Dendritic cell treated with granulocyte-macrophage colony-stimulating factor and Interleukin-4, amounts not matched to agents 40 ng/mL and 50 ng/mL, for 4 days (primary cell): Measurements from ENCODE around the gene TLK2.
"Not testable (repeated sequence)": the region's sequence is repeated elsewhere in the genome, so short reads cannot be mapped to it uniquely, and the experiment has no call there.

Source experiments
- H3K27ac Mint-ChIP-seq: one replicate; pipeline ENCODE4 v1.8.0; 2022; ENCODE audit warnings: mild to moderate bottlenecking, mixed read lengths
- H3K27me3 Mint-ChIP-seq: one replicate; pipeline ENCODE4 v1.8.0; 2022; ENCODE audit warnings: mild to moderate bottlenecking, mixed read lengths
- H3K36me3 Mint-ChIP-seq: one replicate; pipeline ENCODE4 v1.8.0; 2022; ENCODE audit warnings: low read depth, mixed read lengths
- H3K4me1 Mint-ChIP-seq: one replicate; pipeline ENCODE4 v1.8.0; 2022; ENCODE audit warnings: low read depth, mixed read lengths
- H3K4me3 Mint-ChIP-seq: one replicate; pipeline ENCODE4 v1.8.0; 2022; ENCODE audit warnings: mild to moderate bottlenecking, moderate library complexity, mixed read lengths
- H3K9me3 Mint-ChIP-seq: one replicate; pipeline ENCODE4 v1.8.0; 2022; ENCODE audit warnings: mixed read lengths
- intact Hi-C: fragments of 100-400 bp; cut with micrococcal nuclease; formaldehyde crosslinking; loops from one replicate; pipeline ENCODE4 v1.15.0; 2022

TLK2 gene

DNA sequence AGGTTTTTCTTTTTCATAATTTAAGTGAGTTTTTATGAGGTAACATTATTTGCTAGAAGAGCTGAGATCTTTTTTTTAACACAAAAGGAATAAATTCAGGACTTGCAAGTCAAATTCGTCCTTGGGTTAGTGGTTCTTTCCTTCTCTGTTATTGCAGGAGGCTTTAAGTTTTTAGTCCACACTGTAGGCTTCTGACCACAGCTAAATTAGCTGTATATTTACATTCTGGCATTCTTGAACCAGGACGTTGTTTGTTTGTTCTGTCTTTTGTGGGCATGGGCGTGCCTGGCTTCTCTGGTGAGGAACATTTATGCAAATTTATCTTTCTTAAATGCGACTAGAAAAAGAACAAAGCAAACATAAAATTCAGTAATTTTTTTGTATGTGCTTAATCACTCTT, 80.3 kb downstream of the TLK2 start:
- H3K27me3 Mint-ChIP-seq, H3K4me1 Mint-ChIP-seq, intact Hi-C loops, H3K4me3 Mint-ChIP-seq, H3K9me3 Mint-ChIP-seq, H3K27ac Mint-ChIP-seq: not testable (repeated sequence)
- peaks cover 62% of the 10 kb centered on the region for H3K36me3 Mint-ChIP-seq

DNA sequence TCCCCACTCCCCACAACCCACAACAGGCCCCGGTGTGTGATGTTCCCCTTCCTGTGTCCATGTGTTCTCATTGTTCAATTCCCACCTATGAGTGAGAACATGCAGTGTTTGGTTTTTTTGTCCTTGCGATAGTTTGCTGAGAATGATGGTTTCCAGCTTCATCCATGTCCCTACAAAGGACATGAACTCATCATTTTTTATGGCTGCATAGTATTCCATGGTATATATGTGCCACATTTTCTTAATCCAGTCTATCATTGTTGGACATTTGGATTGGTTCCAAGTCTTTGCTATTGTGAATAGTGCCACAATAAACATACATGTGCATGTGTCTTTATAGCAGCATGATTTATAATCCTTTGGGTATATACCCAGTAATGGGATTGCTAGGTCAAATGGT, 82.3 kb downstream of the TLK2 start:
- H3K9me3 Mint-ChIP-seq, H3K4me1 Mint-ChIP-seq, H3K4me3 Mint-ChIP-seq, H3K27me3 Mint-ChIP-seq, H3K27ac Mint-ChIP-seq, intact Hi-C loops: not testable (repeated sequence)
- peaks cover 76% of the 10 kb centered on the region for H3K36me3 Mint-ChIP-seq

DNA sequence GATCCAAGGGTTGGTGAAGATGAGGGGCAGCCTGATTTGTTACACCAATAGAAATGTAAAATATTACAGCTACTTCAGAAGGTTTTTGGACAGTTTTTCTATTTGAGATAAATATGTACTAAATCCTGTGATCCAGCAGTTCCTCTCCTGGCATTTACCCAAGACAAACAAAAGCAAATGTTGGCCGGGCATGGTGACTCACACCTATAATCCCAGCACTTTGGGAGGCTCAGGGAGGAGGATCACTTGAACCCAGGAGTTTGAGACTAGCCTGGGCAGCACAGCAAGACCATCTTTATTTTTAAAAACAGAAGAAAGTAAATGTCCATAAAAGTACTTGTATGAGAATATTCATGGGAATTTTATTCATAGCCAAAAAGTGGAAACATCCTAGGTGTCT, 84.0 kb downstream of the TLK2 start:
- no peaks in the 10 kb centered on the region for H3K4me1 Mint-ChIP-seq
- H3K4me3 Mint-ChIP-seq = no peak overlapping the region
- peaks cover 72% of the 10 kb centered on the region for H3K36me3 Mint-ChIP-seq
- no peak overlapping the region for H3K27ac Mint-ChIP-seq
- intact Hi-C loops = no loop called here
- H3K27me3 Mint-ChIP-seq = no peaks in the 10 kb centered on the region
- H3K9me3 Mint-ChIP-seq = no peaks in the 10 kb centered on the region

DNA sequence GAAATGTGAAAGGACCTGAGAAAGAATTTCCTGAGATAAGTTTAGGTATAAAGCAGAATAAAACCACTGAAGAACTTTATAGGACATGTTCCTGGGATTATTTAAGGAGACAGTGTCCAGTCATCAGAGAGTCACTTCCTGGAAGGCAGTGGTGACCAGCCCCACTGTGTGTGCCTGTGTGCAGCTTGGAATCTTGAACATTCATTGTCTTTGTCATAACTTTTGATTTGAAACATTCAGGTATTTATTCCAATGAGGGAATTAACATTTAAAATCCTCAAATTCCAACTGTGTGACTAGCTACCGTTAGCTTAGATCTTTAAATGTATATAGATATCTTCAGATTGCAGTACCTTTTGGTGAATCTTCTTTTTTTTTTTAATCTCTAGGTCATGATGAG, 87.2 kb downstream of the TLK2 start:
- Mint-ChIP-seq H3K9me3 (no peaks in the 10 kb centered on the region), H3K4me1 (no peaks in the 10 kb centered on the region), H3K36me3 (peaks cover 85% of the 10 kb centered on the region), H3K4me3 (no peak overlapping the region), H3K27ac (no peak overlapping the region), H3K27me3 (no peaks in the 10 kb centered on the region)
- intact Hi-C loops = no loop called here

DNA sequence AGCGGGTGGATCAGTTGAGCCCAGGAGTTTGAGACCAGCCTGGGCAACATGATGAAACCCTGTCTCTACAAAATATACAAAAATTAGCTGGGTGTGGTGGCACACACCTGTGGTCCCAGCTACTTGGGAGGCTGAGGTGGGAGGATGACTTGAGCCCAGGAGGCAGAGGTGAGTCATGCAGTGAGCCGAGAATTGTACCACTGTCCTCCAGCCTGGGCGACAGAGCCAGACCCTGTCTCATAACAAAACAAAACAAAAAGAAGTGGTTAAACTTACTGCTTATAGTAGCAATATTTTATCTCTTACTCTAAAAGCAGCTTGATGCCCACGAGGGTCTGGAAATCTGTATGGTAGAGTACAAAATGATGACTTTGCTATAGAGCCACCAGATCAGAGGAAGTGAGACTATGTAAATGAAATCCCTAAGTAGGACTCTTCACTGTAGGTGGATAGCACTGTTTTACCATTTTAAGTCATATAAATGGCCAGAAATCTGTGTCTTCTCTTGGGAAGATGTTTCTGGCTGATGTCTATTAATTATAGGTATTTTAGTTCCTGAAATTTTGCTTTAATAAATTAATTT, 88.5 kb downstream of the TLK2 start:
- H3K4me3 Mint-ChIP-seq = no peak overlapping the region

DNA sequence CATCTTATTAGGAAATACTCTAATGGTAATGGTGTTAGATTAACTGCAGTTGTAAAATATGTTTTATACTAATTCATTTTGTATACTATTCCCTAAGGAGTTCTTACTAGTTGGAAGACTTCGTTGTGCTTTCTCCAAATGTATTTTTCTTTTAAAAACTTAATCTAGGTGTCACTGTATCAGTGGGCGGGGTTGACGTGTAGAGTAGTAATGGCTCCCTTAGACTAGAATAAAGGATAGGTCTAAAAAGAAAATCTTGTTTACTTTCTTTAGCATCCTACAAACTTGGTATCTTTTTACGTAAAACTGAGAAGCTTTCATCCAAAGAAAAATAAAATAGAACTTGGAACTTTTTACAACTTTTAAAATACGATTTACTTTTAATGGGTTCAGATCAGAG, 93.9 kb downstream of the TLK2 start:
- Mint-ChIP-seq H3K27ac (no peak overlapping the region), H3K4me3 (no peak overlapping the region), H3K27me3 (no peaks in the 10 kb centered on the region), H3K9me3 (no peaks in the 10 kb centered on the region), H3K36me3 (peaks cover 82% of the 10 kb centered on the region), H3K4me1 (no peaks in the 10 kb centered on the region)
- intact Hi-C loops = no loop called here

More for the DNA sequence above, 88.5 kb downstream of the TLK2 start:
- peaks cover 81% of the 10 kb centered on the region for H3K36me3 Mint-ChIP-seq
- no peaks in the 10 kb centered on the region for H3K27me3 Mint-ChIP-seq
- no peak overlapping the region for H3K27ac Mint-ChIP-seq
- H3K9me3 Mint-ChIP-seq = no peaks in the 10 kb centered on the region
- H3K4me1 Mint-ChIP-seq = no peaks in the 10 kb centered on the region
- intact Hi-C loops = no loop called here

DNA sequence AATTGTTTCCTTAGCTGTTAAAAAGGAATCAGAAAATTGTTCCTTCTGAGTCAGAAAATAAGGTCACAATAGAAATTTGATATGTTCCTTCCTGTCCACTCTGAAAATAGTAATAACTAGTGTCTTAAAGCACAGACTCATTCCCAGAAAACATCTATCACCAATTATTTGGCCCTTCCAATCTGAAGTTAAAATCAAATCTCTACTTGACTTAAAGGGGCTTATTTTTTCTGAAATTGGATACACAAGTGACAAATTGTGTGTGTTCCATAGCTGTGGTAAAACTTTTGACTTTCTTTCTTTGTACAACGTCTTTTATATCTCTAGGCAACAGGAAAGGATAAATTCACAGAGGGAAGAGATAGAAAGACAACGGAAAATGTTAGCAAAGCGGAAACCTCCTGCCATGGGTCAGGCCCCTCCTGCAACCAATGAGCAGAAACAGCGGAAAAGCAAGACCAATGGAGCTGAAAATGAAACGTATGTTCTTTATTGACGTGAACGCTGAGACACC, 94.3 kb downstream of the TLK2 start:
- peaks cover 87% of the 10 kb centered on the region for H3K36me3 Mint-ChIP-seq
- no peaks in the 10 kb centered on the region for H3K27me3 Mint-ChIP-seq
- no peaks in the 10 kb centered on the region for H3K9me3 Mint-ChIP-seq
- H3K27ac Mint-ChIP-seq = no peak overlapping the region
- intact Hi-C loops = no loop called here
- no peaks in the 10 kb centered on the region for H3K4me1 Mint-ChIP-seq
- H3K4me3 Mint-ChIP-seq = no peak overlapping the region

DNA sequence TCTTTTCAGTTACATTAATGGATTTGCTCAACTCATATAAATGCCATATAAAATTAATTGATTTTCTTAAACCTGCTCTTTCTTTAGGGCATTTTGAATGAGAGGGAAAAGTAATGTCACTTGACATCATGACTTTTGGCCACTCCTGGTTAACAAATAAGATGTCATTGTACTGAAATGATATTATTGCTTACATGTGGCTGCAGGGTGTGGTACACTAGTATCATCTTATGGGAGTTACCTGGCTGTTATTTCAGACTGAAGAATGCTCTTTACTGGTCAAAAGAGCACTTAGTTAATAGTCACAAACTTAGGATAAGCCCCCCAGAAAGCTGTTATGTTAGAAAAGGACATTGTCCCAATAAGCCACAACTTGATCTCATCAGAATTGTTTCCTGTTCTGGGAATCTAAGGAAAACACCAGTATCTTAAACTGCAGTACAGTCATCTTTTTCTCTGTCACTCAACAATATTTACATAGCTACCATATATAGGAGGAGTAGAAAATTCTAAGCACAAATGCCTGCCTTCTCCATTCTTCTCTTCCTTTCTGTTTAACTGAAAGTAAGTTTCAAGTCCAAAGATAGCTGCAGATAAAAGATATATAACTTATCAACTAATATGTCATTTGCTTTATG, 95.0 kb downstream of the TLK2 start:
- Mint-ChIP-seq H3K36me3 (peaks cover 88% of the 10 kb centered on the region), H3K4me1 (no peaks in the 10 kb centered on the region), H3K27me3 (no peaks in the 10 kb centered on the region), H3K4me3 (no peak overlapping the region), H3K9me3 (no peaks in the 10 kb centered on the region), H3K27ac (no peak overlapping the region)
- intact Hi-C loops = no loop called here

DNA sequence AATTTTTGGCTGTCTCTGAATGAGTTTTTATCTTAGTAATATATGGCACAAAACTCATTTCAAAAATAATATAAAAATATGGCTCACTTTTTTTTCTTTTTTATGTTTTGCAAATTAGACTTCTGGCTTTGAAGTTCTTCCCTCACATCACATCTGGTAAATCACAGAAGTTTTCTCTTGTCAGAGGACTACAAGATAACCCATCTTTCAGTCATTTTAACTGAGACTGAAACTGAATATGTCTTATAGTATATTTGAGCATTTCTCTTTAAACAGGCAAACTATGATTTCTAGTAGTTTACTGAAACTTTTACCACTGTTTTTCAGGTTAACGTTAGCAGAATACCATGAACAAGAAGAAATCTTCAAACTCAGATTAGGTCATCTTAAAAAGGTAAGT, 97.8 kb downstream of the TLK2 start:
- Mint-ChIP-seq H3K4me3 (no peak overlapping the region), H3K4me1 (no peaks in the 10 kb centered on the region), H3K27me3 (no peaks in the 10 kb centered on the region), H3K36me3 (peaks cover 87% of the 10 kb centered on the region), H3K9me3 (no peaks in the 10 kb centered on the region), H3K27ac (no peak overlapping the region)
- intact Hi-C loops = no loop called here

DNA sequence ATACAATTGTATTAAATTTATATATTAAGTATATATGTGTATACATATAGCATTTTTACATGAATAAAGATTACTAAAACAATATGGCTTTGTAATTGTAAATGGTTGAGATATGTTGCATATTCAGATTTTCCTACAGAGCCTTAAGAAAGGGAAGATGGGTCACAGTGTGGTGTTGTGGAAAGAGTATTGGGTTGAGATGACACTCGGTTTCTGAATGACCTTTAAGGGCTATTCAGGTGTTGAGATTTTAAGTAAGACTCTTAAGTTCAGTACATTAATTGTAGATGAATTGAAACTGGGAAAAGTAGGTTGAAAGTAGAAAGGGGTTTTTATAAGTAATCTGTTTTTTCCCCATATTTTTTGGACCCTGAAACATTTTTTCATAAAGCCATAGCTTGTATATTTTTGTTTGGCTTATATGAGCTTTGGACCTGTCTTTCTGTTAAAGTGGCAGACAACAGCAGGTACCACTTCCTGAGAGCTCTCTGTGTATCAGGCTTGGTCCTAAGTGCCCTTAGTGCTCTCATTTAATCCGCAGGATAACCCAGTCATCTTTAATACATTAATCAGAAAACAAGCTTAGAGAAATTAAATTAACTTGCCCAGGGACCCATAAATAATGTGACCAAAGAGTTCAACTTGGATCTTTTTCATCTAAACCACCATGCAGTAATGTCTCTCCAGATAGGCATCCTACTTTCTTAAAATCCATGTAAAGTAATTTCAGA, 100.3 kb downstream of the TLK2 start:
- H3K27me3 Mint-ChIP-seq = no peaks in the 10 kb centered on the region
- no peak overlapping the region for H3K27ac Mint-ChIP-seq
- H3K9me3 Mint-ChIP-seq = no peaks in the 10 kb centered on the region
- peaks cover 90% of the 10 kb centered on the region for H3K36me3 Mint-ChIP-seq
- intact Hi-C loops = no loop called here
- H3K4me1 Mint-ChIP-seq = no peaks in the 10 kb centered on the region
- no peak overlapping the region for H3K4me3 Mint-ChIP-seq

DNA sequence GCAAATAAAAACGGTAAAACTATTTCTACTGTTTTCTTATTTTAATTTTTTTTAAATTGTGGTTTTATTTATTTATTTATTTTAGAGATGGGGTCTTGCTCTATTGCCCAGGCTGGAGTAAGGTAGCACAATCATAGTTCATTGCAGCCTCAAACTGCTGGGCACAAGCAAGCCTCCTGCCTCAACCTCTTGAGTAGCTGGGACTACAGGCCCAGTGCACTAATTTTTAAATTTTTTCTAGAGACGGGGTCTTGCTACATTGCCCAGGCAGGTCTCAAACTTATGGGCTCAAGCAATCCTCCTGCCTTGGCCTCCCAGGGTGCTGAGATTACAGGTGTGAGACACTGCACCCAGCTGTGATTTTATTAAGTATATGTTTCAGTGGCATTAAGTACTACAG, 102.3 kb downstream of the TLK2 start:
- no peaks in the 10 kb centered on the region for H3K9me3 Mint-ChIP-seq
- intact Hi-C loops = no loop called here
- H3K27me3 Mint-ChIP-seq = no peaks in the 10 kb centered on the region
- H3K36me3 Mint-ChIP-seq = peaks cover 88% of the 10 kb centered on the region
- no peaks in the 10 kb centered on the region for H3K4me1 Mint-ChIP-seq
- H3K27ac Mint-ChIP-seq = no peak overlapping the region
- H3K4me3 Mint-ChIP-seq = no peak overlapping the region

DNA sequence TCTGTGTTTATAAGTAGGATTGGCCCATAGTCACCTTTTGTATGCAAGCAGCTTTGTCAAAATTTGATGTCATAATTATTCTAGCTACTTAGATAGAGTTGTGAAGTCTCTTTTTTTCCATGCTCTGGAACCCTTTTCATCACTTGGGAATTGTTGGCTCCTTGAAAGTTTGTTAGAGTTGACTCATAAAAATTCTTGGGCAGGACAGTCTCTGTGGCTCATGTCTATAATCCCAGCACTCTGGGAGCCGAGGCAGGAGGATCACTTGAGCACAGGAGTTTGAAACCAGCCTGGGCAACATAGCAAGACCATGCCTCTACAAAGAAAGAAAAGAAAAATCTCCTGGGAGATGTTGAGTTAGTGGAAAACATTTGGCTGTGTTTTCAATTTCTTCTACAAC, 103.1 kb downstream of the TLK2 start:
- H3K27ac Mint-ChIP-seq = no peak overlapping the region
- intact Hi-C loops = no loop called here
- no peaks in the 10 kb centered on the region for H3K9me3 Mint-ChIP-seq
- no peak overlapping the region for H3K4me3 Mint-ChIP-seq
- no peaks in the 10 kb centered on the region for H3K4me1 Mint-ChIP-seq
- peaks cover 88% of the 10 kb centered on the region for H3K36me3 Mint-ChIP-seq
- H3K27me3 Mint-ChIP-seq = no peaks in the 10 kb centered on the region

DNA sequence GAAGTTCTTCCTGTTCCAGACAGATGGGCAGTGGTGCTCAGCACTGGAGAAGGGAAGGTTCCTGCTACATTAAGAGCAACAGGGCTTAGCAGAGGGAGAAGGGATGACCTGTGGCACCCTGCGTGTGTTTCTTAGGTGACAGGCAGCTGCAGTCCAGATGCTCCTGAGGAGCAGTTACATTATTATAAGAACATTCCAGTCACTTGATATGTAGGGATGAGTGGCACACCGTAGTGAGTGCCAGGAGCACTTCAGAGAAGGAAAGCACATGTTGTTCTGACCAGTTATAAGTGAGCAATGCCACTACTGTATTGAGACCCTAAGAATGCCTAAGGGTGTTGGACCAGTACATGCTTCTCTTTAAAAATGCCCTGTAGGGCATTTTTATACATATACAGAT, 108.9 kb downstream of the TLK2 start:
- Mint-ChIP-seq H3K9me3 (no peaks in the 10 kb centered on the region), H3K27me3 (no peaks in the 10 kb centered on the region), H3K36me3 (peaks cover 93% of the 10 kb centered on the region), H3K27ac (no peak overlapping the region), H3K4me3 (no peak overlapping the region), H3K4me1 (no peaks in the 10 kb centered on the region)
- intact Hi-C loops = no loop called here

DNA sequence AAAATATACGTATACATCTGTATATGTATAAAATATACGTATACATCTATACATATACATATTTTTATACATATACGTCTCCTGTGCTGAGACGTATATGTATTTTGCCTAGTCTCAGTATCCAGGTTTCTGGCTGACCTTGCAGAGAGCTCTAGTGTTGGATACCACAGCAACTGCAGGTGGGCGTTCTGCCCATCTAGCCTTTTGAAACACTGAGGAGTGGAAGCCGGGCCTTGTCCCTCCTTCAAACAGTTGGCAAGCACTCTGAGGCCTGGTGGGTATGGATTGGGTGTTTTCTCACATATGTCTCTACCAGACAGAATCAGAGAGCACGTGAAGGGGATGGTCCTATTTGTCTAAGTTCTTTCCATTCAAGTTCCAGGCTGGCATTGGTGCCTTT, 109.5 kb downstream of the TLK2 start:
- H3K4me1 Mint-ChIP-seq = no peaks in the 10 kb centered on the region
- H3K4me3 Mint-ChIP-seq = no peak overlapping the region
- no peak overlapping the region for H3K27ac Mint-ChIP-seq
- no peaks in the 10 kb centered on the region for H3K9me3 Mint-ChIP-seq
- intact Hi-C loops = no loop called here
- peaks cover 92% of the 10 kb centered on the region for H3K36me3 Mint-ChIP-seq
- H3K27me3 Mint-ChIP-seq = no peaks in the 10 kb centered on the region
